ENCODE results near the gene CRYBB1. TPM values are rescaled to one million over a fixed set of nuclear protein-coding genes. Genes with fewer than 3 reads are reported as not detected.

The CRYBB1 gene
- 1.6 and 2.4 TPM in 2 replicates for total RNA-seq (2014; rRNA removed; shearing (Covaris generic))
- polyA plus RNA-seq (2016; fragmentation: Nextera tagmentation; extraction: Ambion mirVana) = 3.0 and 3.7 TPM in 2 replicates
- long read RNA-seq, partial matches to known transcripts = 3 of 5 reads
- long read RNA-seq, other reads (novel, unspliced or antisense) = 2 of 5 reads

DNA sequence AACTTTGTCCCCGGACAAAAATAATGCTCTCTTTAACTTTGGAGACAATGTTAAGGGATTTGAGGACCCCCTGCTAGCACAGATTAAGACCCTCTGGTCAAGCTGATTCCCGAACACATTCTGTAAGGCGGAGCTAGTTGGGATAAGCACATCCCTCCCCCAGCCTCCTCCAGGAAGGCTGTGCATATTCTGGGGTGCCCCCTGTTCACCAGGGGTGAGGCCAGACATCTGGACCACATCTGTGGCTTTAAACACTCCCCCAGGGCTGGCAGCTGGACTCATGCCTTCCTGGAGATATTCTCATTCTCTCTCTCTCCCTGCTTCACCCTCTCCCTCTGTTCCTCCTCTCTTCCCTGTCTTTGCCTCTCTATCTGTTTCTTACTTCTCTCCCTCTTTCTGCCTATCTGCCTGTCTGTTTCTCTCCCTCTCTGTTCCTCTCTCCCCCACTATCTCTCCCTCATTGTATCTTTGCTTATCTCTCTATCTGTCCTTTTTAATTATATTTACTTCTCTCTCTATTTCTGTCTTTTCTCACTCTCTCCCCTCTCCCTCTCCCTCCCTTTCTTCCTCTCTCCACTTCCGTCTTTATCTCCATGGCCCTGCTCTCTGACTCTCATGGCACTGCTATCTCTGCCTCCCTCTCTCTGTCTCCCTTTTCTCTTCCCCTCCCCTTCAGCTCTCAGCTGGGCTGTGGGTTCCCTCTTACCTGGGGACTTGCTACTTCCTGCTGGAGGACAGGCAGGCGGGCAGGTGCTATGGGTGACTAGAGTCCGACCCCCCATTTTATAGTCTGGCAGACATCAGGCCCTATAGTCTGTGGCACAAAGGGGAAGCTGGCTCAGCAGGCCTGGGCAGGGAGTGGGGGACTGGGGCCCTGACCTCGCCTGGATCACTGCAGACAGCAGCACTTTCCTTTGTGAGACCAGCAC, at the start of gene CRYBB1:
Gene CRYBB1, minus strand, starts transcription at position 757 of the 929 bp plus-strand sequence. CDS start 1,708 bp downstream, outside the sequence.
- no peaks in the 10 kb centered on the region for H3K9me2 ChIP-seq (ENCODE audit: insufficient read depth)
- peaks cover 21% of the 10 kb centered on the region for H3F3A ChIP-seq (replicated peaks; ENCODE audit: low read depth)
- Mint-ChIP-seq H3K4me3 (peak within 1 kb of the TSS; percentile 12; the same call in 1 of the 3 replicates), H3K27me3 (ENCODE audit: insufficient read depth, low read depth, poor library complexity) (peaks cover 41% of the 10 kb centered on the region), H3K27ac (no peak within 1 kb of the TSS), H3K9me3 (no peaks in the 10 kb centered on the region), H3K36me3 (ENCODE audit: low read depth) (no peaks in the 10 kb centered on the region; the same call in 2 of the 3 replicates), H3K4me1 (peaks cover 57% of the 10 kb centered on the region)
- peak within 1 kb of the TSS; percentile 22; the same call in 1 of the 2 replicates for H3K4me3 ChIP-seq
- DNase-seq (ENCODE audit: low spot score) (peak; percentile 56), ATAC-seq (peak; percentile 30)
- H3K36me3 ChIP-seq (ENCODE audit: insufficient read depth) = no peaks in the 10 kb centered on the region
- H2AFZ ChIP-seq = peak within 1 kb of the TSS; percentile 80
- 0 out of 2 replicates have a peak within 1 kb of the TSS, but pooled peaks have one; percentile 58 for H3K27ac ChIP-seq (ENCODE audit: low read depth)
- H3K79me2 ChIP-seq (replicated peaks; ENCODE audit: insufficient read depth) = no peaks in the 10 kb centered on the region
- peaks cover 25% of the 10 kb centered on the region for H3K27me3 ChIP-seq (ENCODE audit: insufficient read depth)
- peaks cover 52% of the 10 kb centered on the region for H3K4me1 ChIP-seq (ENCODE audit: insufficient read depth)
- peak within 1 kb of the TSS; percentile 74 for H3K4me2 ChIP-seq
- no peaks in the 10 kb centered on the region for H4K20me1 ChIP-seq (replicated peaks; ENCODE audit: insufficient read depth)
- TF ChIP-seq NANOG (IDR thresholded peaks at IDR 0.05; ENCODE audit: borderline replicate concordance) (no peak), JUNB (IDR thresholded peaks at IDR 0.05; ENCODE audit: unreplicated experiment) (no peak), EZH2phosphoT487 (IDR thresholded peaks at IDR 0.05; ENCODE audit: unreplicated experiment) (no peak), ZNF331 (CRISPR knock-in tag; IDR thresholded peaks at IDR 0.05; ENCODE audit: low read depth) (no peak), ZNF114 (CRISPR knock-in tag; IDR thresholded peaks at IDR 0.05) (no peak), EZH2 (IDR thresholded peaks at IDR 0.05; ENCODE audit: low read depth, unreplicated experiment) (no peak), POLR2AphosphoS5 (IDR thresholded peaks at IDR 0.05; ENCODE audit: low read depth) (no peak), STAT1 (IDR thresholded peaks at IDR 0.05; ENCODE audit: unreplicated experiment) (no peak)
- TF ChIP-seq, protein P1, sequence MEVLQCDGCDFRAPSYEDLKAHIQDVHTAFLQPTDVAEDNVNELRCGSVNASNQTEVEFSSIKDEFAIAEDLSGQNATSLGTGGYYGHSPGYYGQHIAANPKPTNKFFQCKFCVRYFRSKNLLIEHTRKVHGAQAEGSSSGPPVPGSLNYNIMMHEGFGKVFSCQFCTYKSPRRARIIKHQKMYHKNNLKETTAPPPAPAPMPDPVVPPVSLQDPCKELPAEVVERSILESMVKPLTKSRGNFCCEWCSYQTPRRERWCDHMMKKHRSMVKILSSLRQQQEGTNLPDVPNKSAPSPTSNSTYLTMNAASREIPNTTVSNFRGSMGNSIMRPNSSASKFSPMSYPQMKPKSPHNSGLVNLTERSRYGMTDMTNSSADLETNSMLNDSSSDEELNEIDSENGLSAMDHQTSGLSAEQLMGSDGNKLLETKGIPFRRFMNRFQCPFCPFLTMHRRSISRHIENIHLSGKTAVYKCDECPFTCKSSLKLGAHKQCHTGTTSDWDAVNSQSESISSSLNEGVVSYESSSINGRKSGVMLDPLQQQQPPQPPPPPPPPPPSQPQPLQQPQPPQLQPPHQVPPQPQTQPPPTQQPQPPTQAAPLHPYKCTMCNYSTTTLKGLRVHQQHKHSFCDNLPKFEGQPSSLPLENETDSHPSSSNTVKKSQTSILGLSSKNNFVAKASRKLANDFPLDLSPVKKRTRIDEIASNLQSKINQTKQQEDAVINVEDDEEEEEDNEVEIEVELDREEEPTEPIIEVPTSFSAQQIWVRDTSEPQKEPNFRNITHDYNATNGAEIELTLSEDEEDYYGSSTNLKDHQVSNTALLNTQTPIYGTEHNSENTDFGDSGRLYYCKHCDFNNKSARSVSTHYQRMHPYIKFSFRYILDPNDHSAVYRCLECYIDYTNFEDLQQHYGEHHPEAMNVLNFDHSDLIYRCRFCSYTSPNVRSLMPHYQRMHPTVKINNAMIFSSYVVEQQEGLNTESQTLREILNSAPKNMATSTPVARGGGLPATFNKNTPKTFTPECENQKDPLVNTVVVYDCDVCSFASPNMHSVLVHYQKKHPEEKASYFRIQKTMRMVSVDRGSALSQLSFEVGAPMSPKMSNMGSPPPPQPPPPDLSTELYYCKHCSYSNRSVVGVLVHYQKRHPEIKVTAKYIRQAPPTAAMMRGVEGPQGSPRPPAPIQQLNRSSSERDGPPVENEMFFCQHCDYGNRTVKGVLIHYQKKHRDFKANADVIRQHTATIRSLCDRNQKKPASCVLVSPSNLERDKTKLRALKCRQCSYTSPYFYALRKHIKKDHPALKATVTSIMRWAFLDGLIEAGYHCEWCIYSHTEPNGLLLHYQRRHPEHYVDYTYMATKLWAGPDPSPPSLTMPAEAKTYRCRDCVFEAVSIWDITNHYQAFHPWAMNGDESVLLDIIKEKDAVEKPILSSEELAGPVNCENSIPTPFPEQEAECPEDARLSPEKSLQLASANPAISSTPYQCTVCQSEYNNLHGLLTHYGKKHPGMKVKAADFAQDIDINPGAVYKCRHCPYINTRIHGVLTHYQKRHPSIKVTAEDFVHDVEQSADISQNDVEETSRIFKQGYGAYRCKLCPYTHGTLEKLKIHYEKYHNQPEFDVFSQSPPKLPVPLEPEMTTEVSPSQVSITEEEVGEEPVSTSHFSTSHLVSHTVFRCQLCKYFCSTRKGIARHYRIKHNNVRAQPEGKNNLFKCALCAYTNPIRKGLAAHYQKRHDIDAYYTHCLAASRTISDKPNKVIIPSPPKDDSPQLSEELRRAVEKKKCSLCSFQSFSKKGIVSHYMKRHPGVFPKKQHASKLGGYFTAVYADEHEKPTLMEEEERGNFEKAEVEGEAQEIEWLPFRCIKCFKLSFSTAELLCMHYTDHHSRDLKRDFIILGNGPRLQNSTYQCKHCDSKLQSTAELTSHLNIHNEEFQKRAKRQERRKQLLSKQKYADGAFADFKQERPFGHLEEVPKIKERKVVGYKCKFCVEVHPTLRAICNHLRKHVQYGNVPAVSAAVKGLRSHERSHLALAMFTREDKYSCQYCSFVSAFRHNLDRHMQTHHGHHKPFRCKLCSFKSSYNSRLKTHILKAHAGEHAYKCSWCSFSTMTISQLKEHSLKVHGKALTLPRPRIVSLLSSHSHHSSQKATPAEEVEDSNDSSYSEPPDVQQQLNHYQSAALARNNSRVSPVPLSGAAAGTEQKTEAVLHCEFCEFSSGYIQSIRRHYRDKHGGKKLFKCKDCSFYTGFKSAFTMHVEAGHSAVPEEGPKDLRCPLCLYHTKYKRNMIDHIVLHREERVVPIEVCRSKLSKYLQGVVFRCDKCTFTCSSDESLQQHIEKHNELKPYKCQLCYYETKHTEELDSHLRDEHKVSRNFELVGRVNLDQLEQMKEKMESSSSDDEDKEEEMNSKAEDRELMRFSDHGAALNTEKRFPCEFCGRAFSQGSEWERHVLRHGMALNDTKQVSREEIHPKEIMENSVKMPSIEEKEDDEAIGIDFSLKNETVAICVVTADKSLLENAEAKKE (CRISPR knock-in tag; IDR thresholded peaks at IDR 0.05) = no peak
- TF ChIP-seq, protein P2, sequence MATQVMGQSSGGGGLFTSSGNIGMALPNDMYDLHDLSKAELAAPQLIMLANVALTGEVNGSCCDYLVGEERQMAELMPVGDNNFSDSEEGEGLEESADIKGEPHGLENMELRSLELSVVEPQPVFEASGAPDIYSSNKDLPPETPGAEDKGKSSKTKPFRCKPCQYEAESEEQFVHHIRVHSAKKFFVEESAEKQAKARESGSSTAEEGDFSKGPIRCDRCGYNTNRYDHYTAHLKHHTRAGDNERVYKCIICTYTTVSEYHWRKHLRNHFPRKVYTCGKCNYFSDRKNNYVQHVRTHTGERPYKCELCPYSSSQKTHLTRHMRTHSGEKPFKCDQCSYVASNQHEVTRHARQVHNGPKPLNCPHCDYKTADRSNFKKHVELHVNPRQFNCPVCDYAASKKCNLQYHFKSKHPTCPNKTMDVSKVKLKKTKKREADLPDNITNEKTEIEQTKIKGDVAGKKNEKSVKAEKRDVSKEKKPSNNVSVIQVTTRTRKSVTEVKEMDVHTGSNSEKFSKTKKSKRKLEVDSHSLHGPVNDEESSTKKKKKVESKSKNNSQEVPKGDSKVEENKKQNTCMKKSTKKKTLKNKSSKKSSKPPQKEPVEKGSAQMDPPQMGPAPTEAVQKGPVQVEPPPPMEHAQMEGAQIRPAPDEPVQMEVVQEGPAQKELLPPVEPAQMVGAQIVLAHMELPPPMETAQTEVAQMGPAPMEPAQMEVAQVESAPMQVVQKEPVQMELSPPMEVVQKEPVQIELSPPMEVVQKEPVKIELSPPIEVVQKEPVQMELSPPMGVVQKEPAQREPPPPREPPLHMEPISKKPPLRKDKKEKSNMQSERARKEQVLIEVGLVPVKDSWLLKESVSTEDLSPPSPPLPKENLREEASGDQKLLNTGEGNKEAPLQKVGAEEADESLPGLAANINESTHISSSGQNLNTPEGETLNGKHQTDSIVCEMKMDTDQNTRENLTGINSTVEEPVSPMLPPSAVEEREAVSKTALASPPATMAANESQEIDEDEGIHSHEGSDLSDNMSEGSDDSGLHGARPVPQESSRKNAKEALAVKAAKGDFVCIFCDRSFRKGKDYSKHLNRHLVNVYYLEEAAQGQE (IDR thresholded peaks at IDR 0.05; ENCODE audit: unreplicated experiment) = no peak
- TF ChIP-seq, protein P3, sequence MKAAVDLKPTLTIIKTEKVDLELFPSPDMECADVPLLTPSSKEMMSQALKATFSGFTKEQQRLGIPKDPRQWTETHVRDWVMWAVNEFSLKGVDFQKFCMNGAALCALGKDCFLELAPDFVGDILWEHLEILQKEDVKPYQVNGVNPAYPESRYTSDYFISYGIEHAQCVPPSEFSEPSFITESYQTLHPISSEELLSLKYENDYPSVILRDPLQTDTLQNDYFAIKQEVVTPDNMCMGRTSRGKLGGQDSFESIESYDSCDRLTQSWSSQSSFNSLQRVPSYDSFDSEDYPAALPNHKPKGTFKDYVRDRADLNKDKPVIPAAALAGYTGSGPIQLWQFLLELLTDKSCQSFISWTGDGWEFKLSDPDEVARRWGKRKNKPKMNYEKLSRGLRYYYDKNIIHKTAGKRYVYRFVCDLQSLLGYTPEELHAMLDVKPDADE (IDR thresholded peaks at IDR 0.05) = no peak
- TF ChIP-seq, protein P4, sequence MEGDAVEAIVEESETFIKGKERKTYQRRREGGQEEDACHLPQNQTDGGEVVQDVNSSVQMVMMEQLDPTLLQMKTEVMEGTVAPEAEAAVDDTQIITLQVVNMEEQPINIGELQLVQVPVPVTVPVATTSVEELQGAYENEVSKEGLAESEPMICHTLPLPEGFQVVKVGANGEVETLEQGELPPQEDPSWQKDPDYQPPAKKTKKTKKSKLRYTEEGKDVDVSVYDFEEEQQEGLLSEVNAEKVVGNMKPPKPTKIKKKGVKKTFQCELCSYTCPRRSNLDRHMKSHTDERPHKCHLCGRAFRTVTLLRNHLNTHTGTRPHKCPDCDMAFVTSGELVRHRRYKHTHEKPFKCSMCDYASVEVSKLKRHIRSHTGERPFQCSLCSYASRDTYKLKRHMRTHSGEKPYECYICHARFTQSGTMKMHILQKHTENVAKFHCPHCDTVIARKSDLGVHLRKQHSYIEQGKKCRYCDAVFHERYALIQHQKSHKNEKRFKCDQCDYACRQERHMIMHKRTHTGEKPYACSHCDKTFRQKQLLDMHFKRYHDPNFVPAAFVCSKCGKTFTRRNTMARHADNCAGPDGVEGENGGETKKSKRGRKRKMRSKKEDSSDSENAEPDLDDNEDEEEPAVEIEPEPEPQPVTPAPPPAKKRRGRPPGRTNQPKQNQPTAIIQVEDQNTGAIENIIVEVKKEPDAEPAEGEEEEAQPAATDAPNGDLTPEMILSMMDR (conservative IDR thresholded peaks at IDR 0.05; ENCODE audit: low read depth in 2 of 2) = no peak
